Spleen (tissue), 7 donors: ENCODE measurements around the gene NBAS.

Experiments
- CTCF ChIP-seq, 11 experiments: fragments of 200-600 bp in 7 of 11; fragments of 450-650 bp in 4 of 11; sonication (generic) in 4 of 11; IDR thresholded peaks in 8 of 11; conservative IDR thresholded peaks in 3 of 11; 1 replicate in 7 of 11; 2 replicates in 4 of 11; pipeline versions ENCODE4 v1.4.0 to v1.8.0; 2016 to 2021; ENCODE audit warnings: antibody characterized with exemption in 11 of 11, inconsistent platforms in 4 of 11, mild to moderate bottlenecking in 1 of 11
- POLR2A ChIP-seq, 3 donors: fragments of 450-650 bp; IDR thresholded peaks; one replicate each; pipeline ENCODE4 v1.5.1; 2017; ENCODE audit warnings: antibody characterized with exemption in 3 of 3, mild to moderate bottlenecking in 1 of 3
- POLR2AphosphoS5 ChIP-seq, 3 donors: sonication (generic); formaldehyde crosslinking; IDR thresholded peaks; one replicate each; pipeline ENCODE4 v1.5.1; 2017; ENCODE audit warnings: antibody characterized with exemption in 3 of 3
- donor health status: DM: no; HTN: no; CAD: no; lungs with moderate emphysema.
- donor health status: DM: no; HTN: no; CAD: no.
- donor health status: DM: no; HTN: no; CAD: no.

- TF ChIP-seq POLR2AphosphoS5 (IDR thresholded peaks at IDR 0.05), result no peak
- TF ChIP-seq CTCF (IDR thresholded peaks at IDR 0.05 in 8 of 11, conservative IDR thresholded peaks at IDR 0.05 in 3 of 11), result no peak
- no peak for TF ChIP-seq POLR2A (IDR thresholded peaks at IDR 0.05)
Observed at GRCh38 chr2:15593327-15593705, 32.2 kb upstream of the NBAS start.
